GM20000 (cell line): ENCODE data around the gene VPS13D.

Experiments
- DNase-seq: peaks from one replicate; pipeline ENCODE4 v3.0.0; 2012; ENCODE audit warnings: low spot score
- TF ChIP-seq, protein P1 (sequence below): IDR thresholded peaks from 2 replicates; pipeline ENCODE4 v1.5.1; 2012; ENCODE audit warnings: mild to moderate bottlenecking, control low read depth; ENCODE audit errors: extremely low read depth, missing control alignments

Gene VPS13D

DNA sequence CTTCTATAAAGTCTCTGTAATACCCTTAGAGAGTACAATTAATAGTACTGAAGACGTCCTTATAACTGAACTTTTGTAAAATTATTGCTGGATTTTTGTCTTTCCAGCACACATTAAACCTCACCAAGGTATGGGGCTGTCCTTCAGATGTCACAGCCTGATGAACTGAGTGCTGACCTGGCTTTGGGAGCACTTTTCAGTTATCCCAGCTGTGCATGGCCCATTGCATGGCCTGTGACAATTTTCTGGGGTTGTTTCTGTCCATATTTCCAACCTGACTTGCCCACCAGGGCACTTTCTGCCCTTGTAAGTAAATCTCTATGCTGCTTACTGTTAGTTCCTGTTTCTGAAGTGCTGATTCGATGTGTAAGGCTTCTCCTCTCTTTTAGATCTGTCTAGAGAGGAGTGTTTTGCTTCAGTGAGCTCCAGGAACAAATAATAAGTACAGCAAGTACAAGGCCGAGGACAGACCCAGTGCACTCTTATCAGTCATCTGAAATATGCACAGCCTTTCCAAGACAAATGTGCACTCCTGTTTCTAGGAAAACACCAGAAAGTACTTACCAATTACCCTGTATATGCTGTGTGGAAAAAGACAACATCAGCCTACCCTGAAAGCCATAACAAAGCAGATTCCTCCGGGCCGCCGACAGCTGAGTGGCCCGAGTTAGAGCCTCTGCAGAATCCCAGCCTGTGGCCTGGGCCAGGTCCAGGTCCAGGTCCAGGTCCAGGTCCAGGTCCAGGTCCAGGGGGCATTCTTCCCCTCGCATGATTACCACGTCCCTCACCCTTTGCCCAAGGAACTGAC is 266.5 kb downstream of the VPS13D start:
- no peak for DNase-seq
- TF ChIP-seq, protein P1, sequence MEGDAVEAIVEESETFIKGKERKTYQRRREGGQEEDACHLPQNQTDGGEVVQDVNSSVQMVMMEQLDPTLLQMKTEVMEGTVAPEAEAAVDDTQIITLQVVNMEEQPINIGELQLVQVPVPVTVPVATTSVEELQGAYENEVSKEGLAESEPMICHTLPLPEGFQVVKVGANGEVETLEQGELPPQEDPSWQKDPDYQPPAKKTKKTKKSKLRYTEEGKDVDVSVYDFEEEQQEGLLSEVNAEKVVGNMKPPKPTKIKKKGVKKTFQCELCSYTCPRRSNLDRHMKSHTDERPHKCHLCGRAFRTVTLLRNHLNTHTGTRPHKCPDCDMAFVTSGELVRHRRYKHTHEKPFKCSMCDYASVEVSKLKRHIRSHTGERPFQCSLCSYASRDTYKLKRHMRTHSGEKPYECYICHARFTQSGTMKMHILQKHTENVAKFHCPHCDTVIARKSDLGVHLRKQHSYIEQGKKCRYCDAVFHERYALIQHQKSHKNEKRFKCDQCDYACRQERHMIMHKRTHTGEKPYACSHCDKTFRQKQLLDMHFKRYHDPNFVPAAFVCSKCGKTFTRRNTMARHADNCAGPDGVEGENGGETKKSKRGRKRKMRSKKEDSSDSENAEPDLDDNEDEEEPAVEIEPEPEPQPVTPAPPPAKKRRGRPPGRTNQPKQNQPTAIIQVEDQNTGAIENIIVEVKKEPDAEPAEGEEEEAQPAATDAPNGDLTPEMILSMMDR, result no peak

DNA sequence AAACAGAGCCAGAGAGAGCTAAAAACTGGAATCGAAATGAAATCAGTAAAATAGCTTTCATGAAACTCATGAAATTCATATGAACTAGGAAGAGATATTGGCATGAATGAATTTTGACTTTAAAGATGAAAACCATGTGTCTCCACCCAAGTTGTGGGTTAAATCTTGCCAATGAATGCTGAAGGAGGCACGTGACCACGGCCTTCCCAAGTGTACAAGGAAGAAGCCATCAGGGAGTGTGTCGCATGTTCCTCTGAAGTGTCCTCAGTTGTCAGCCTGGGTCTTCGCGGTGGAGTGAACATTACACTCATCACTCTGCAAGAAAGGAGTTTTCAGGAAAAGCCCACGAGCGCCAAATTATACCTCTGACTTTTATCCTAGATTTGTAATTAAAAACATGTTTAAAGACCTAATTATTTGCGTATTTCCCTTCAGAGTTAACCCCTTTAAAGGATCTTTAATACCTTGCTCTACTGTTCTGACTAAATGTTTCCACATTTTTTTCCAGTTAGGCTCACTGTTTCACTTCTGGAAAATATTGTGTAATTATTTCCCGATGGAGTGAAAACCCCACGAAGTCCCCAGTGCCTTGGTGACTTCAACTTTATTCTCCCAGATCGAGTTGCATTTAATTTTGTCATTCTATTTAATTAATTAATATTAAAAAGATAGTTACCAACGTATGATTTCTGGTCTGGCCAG is 269.9 kb downstream of the VPS13D start:
- TF ChIP-seq, protein P1, result no peak
- no peak for DNase-seq

DNA sequence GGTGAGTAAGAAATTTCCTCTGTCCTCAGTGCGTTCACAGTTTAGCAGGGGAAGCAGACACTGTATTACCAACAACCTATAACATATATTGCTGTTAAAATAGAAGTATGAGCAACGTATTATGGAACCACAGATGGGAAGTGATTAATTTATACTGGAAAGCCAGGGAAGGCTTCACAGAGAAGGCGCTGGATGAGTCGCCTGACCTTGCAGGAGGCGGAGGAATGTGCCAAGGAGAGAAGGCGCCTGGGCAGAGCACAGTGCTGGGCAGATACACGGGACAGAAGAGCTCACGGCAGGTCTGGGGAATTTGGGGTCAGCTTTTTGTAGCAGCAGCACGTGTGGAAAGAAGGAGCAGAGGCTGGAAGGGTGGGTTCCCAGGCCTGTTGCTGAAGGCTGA is 271.8 kb downstream of the VPS13D start:
- DNase-seq, result no peak
- TF ChIP-seq, protein P1, result no peak

DNA sequence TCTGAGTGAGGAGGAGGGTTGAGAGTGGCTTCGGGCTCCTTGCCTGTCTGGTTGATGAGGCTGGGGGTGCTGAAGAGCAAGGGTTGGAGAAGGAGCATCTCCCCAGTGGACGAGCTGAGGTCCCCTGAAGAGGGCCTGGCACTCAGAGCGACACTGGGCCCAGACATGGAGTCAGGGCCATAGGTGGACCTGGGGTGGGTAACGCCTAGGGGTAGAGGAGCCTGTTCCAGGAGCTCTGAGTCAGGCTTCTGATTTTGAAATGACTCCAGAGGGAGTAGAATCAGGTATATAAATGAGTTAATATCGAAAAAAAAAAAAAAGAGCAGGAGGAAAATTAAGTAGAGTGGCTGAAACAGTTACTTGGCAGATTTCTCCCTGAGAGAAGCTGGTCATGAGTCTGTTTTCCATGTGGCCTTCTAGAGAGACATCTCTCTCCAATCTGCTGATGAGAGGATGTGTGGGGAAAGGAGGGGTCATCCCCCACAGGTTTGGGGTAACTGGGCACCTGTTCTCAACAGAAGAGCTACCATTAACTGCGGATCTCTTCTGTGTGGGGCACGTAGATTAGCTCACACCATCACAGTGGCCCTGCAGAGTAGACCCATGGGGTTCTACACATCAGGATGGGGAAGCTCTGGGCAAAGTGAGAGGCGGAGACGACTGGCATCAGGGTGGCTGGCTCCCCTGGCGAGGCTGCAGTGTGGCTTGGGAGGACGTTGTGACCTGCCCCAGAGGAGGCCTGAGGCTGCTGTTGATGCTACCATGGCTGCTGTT is 272.7 kb downstream of the VPS13D start:
- TF ChIP-seq, protein P1, result no peak
- no peak for DNase-seq

DNA sequence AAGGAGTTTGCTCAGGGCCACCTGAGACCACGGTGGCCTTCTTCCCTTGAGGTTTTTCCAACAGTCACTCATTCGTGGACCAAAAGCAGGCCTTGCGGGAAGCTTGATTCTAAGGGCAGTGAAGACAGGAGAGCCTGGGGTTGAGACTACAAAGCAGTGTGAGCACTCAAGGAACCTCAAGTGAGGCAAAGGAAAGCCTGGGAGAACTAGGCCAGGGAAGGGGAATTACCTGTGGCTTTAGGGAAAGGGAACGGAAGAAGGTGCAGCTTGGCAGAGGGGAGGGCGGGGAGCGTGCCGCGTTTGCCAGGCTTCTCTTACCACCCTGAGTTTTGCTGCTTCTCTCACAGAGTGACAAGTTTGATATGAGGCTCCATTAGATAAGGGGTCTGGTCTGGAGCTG is 273.9 kb downstream of the VPS13D start:
- DNase-seq, result no peak
- TF ChIP-seq, protein P1, result no peak

DNA sequence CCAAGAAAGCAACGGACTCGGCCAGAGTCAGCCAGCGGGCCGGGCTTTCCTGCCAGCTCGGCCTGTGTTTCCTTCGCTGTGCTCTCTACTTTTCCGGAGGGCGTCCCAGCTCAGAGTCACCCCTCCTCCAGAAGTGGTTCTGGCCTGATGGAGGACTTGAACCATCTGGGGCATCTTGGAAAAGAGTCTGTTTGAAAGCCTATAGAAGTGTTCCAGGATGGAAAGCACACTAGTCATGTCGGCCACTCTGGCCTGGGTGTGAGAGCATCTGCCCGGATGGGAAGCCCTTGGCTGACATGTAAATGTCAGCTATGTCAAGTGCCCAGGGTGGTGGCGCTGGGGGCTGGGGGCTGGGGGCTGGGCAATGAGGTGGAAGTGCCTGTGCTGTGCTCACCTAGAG is 274.8 kb downstream of the VPS13D start:
- DNase-seq, result no peak
- TF ChIP-seq, protein P1, result no peak

DNA sequence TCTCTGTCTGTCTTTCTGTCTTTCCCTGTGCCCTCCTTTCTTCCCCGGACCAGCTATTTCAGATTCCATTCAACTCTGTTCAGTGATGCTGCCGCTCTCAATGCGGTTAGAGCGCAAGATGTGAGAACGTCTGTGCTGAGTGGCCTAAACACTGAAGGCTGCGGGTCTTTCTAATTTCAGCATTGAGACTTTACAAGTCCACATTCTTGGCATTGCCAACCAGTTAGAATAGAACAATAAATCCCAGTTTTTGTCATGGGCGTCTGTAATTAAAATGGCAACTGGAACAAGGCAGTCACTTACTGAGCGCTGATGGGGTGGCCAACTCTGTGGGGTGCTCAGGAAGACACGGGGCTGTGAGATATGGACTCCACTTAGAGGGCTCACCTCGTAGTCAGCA is 275.4 kb downstream of the VPS13D start:
- DNase-seq, result no peak
- TF ChIP-seq, protein P1, result no peak
